Skin of body (tissue), 2 donors: ENCODE results near the gene UGT1A3. TPM values are rescaled to one million over a fixed set of nuclear protein-coding genes. Genes with fewer than 3 reads are reported as not detected.

ENCODE experiments used
- DNase-seq: peaks from one replicate; lab custom pipeline; 2025; lab: John Stamatoyannopoulos, UW
- total RNA-seq: library from RNA; depleted of rRNA; stranded (reverse); fragments of >200 nt; gene quantifications from one replicate; pipeline ENCODE4 v1.2.3, GENCODE V29; 2014

Gene UGT1A3
- total RNA-seq, 1 donor from 2014 or later: not detected

DNA sequence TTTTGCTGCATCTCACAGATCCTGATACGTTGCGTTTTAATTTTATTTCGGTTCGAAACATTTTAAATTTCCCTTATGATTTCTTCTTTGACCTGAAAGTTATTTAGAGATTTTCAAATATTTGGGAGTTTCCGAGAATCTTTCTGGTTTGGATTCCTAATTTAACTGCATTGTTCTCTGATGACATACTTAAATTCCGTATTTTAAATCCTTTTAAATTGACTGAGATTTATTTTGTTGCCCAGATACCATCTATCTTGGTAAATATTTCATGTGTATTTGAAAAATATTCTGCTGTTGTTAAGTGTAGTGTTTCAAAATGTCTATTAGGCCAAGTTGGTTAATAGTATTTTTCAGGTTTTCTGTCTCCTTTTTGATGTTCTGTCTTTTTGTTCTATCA, 87.0 kb downstream of the UGT1A3 start:
- DNase-seq: no peak

DNA sequence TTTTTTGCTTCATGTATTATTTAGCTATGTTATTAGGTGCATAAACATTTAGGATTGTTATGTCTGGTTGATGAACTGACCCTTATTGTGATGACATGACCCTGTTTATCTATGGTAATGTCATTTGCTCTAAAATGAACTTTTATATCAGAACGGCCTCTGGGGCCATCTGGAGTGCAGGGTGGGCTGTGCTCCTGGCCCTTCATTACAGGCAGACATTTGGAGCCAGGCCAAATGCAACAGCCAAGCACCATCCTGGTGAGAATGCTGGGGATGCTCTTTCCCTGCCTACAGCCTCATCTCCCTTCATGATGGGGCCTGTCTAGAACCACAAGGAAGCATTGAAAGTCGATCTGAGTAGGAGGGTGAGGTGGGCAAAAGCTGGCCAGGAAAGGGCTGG, 87.5 kb downstream of the UGT1A3 start:
- DNase-seq: no peak

DNA sequence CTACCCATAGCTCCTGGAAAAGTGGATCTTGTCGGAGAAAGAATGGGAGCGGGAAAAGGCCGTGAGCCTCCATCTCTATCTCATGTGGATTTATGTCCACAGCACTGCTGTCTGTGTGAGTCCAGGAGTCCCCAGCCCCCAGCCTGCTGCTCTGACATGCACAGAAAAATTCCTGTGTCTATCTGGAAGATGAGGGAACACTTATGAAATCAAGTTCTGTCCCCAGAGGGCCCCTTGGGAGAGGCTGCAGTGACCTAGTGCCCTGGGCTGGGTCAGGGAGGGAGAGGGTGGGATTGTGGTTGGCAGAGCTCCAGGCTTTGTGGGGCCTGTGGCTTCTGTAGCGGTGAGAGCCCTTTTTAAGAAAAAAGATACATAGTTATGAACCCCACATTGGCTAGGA, 87.9 kb downstream of the UGT1A3 start:
- no peak for DNase-seq

- no peak for DNase-seq
Observed at GRCh38 chr2:233817361-233817911, 88.6 kb downstream of the UGT1A3 start.

GRCh38 chr2:233817995-233818638, 89.3 kb downstream of the UGT1A3 start:
- no peak for DNase-seq

- DNase-seq: no peak
Observed at GRCh38 chr2:233818639-233819621, 90.1 kb downstream of the UGT1A3 start.

- no peak for DNase-seq
Observed at GRCh38 chr2:233819884-233820773, 91.3 kb downstream of the UGT1A3 start.

DNA sequence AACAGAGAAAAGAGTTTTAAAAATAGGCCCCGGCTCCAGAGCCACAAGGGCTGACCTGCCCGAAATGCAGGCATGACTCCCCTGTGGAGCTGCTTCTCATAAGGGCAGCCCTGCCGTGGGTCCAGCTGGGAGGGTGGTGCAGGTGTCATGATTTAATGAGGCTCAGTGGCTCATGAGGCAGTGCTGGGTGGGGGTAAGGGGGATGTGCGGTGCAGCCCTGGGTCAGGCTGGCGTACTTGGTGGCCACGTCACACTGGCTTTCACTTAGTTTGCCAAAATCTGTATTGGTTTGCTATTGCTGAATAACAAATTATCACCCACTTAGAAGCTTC, 91.9 kb downstream of the UGT1A3 start:
- no peak for DNase-seq

DNA sequence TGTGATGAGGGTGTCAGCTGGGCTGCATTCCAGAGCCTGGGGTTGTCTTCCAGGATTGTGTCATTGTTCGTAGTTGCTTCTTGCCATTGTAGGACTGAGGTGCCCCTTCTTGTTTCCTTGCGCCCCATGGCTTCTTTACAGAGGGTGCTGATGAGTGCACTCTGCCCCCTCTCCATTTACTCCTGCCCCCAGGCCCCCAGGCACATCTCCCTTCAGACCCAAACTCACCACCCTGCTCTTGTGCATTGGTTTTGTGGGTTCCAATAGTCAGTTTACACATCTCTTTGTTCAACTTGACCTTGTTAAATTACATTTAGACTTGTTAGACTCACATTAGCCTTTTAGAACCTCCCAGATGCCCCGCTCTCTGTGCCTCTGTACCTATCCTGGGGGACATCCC, 92.4 kb downstream of the UGT1A3 start:
- no peak for DNase-seq

- no peak for DNase-seq
Observed at GRCh38 chr2:233821709-233822100, 92.9 kb downstream of the UGT1A3 start.

- DNase-seq: no peak
Observed at GRCh38 chr2:233822101-233822771, 93.4 kb downstream of the UGT1A3 start.

Other genes with a start within 250 kb of the UGT1A3 start
- 32.1 TPM for gene USP40, start 162.3 kb upstream of the UGT1A3 start, total RNA-seq
- gene UGT1A8, start 111.4 kb upstream of the UGT1A3 start, total RNA-seq: not detected
- not detected for gene UGT1A10, start 92.6 kb upstream of the UGT1A3 start, total RNA-seq
- not detected for gene UGT1A9, start 57.1 kb upstream of the UGT1A3 start, total RNA-seq
- gene UGT1A7, start 47.1 kb upstream of the UGT1A3 start, total RNA-seq: 0.30 TPM
- gene UGT1A6, start 36.2 kb upstream of the UGT1A3 start, total RNA-seq: 3.0 TPM
- gene UGT1A5, start 16.1 kb upstream of the UGT1A3 start, total RNA-seq: not detected
- gene UGT1A4, start 10.3 kb upstream of the UGT1A3 start, total RNA-seq: not detected
- 0.10 TPM for gene UGT1A1, start 31.2 kb downstream of the UGT1A3 start, total RNA-seq
- gene MROH2A, start 49.3 kb downstream of the UGT1A3 start, total RNA-seq: 0.49 TPM
- gene HJURP, start 125.5 kb downstream of the UGT1A3 start, total RNA-seq: 6.6 TPM
- 0.10 TPM for gene TRPM8, start 188.3 kb downstream of the UGT1A3 start, total RNA-seq